ENCODE results near the gene WDR12.
"Not testable (repeated sequence)": the region's sequence is repeated elsewhere in the genome, so short reads cannot be mapped to it uniquely, and the experiment has no call there.

WDR12 gene

DNA sequence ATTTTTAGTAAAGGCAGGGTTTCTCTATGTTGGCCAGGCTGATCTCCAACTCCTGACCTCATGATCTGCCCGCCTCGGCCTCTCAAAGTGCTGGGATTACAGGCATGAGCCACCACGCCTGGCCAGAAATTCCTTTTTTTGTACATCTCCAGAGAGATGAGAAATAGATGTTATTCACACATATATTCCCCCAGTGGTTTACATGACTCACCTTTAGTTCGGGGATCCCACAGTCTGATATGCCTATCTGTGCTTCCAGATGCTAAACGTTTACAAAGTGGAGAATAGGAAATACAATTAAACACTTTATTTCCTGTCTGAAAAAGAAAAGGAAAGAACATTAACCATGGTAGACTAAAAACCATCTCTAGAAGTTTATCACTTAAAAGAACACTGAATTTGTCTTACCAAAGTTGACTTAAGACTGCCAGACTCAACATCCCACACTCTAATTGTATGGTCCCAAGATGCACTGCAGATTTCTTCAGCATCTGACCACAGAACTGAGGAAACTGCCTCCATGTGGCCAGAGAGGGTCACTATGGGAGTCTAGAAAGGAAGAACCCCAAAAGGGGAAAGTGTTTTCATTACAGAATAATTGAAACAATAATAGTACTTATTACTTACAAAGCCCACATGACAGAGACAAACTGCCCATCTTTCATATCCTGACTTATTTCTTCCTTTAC lies 27.3 kb downstream of the WDR12 start:
- no peak for DNase-seq (ENCODE audit: low read depth in 2 of 2)

DNA sequence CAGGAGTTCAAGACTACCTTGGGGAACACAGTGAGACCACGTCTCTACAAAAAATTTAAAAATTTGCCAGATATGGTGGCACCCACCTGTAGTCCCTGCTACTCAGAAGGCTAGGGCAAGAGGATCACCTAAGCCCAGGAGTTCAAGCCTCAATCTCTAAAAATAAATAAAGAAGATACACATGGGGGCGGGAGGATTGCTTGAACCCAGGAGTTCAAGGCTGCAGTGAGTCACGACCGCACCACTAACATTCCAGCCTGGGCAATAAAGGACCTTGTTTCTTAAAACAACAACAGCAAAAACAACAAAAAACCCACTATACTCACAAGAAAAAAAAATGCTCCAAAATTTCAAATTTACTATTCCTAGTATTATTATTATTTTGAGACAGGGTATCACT lies 29.9 kb downstream of the WDR12 start:
- DNase-seq (ENCODE audit: low read depth in 2 of 2): no peak

DNA sequence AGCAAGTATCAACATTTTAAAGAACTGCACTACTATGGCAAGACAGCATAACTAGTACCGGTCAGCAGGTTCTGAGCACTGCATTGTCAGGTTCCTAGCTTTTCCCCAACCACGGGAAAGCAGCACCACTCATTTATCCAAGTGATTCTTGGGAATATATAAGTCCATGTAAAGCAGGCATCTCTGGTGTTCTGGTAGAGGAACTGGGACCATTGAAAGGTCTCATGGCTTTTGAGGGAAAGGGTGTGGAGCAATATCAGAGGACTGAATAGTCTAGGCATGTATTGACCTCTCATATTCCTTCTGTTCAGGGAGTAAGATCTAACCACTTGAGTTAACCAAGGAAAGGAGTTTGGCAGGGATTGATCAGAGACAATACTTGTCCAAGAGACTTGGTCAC lies 33.8 kb downstream of the WDR12 start:
- DNase-seq (ENCODE audit: low read depth in 2 of 2): no peak

DNA sequence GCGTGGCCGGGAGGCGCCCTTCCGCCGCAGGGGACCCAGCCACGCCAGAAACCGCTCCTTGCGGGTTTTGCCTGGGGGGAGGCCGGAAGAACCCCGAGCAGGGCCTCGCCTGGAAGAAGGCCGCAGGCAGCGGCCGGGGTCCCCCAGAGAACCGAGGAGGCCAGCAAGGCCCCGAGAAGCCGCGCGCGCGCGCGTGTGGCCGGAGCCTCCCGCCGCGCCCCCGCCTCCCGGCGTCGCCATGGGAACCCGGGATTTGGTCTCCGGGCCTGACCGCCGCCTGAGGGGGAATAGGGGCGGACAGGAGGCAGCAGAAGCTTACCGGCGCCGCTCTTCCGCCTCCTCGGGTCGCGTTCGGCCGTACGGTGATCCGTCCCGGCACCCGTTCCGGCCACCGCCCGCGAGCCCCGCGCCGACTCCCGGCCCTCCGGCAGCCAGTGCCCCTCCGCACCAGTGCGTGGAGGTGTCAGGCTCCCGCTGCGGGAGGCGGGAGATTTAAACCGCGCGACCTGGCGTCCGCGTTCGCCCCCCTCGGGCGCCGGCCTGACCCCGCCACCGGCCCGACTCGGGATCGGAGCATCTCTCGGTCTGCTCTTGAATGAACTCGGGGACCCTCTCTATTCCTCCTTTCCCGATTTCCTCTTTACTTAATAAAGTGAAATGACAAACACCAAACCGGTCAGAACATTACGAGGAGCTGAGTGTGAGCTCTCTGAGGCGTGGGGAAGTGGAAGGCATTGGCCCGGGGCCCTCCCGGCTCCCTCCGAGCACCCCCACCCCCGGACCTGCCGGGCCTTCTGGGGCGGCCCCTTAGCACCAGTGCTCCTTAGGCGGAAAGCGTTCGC lies 40.0 kb downstream of the WDR12 start, which contains the start of gene ICA1L:
Gene ICA1L (minus strand): TSS at position 467 of the 842 bp plus-strand sequence. CDS start 42,757 bp downstream, outside the sequence.
- peak; percentile 2 to 17 for DNase-seq (ENCODE audit: low read depth in 2 of 2)

DNA sequence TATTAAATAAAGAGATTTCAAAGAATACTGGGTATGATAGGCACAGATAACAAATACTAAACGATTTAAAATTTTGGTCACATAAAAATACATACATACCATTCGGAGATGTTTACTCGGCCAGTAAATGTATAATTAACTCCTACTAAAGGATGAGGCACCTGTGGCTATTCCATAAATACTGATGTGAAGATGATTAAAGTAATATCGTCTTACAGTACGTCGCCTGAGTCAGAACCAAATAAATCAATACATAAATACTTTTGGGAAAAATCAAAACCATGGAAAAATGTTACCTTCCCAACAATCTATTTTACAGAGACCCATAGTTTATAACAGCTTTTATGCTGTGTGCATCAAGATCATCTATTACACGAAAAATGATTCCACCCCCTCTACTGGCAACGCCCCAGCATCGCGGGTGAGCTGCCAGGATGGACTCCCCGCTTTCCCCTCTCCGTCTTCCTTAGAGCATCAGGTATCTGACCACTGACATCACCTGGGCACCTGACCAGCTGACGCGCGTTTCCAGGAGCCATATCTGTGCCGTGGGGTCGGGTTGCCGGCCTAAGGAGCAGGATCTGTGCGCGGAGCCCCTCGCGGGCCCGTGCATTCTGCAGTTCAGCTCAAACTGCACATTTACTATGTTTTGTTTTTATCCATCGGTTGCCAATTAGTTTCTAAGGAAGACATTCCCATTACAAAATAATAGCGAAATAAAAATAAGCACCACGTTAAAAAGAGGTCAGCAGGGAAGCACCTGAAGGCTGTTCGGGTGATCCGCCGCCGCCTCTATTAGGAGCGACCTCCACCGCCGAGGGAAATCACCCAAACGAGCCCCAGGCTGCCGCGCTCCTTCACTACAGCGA lies 40.8 kb downstream of the WDR12 start:
- peak; percentile 19 to 28 for DNase-seq (ENCODE audit: low read depth in 2 of 2)

DNA sequence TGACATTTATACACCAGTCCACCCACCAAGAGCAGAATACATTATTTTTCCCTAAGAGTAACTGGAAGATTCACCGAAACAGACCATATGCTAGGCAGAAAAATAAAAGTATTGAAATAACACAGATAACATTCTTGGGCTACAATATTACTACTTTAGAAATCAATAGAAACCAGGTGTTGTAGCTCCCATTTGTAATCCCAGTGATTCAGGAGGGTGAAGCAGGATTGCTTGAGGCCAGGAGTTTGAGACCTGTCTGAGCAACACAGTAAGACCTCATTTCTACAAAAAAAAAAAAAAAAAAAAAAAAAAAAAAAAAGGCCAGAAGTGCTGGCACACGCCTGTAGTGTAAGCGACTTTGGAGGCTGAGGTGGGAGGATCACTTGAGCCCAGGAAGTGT lies 49.5 kb downstream of the WDR12 start:
- DNase-seq (ENCODE audit: low read depth in 2 of 2): no peak

DNA sequence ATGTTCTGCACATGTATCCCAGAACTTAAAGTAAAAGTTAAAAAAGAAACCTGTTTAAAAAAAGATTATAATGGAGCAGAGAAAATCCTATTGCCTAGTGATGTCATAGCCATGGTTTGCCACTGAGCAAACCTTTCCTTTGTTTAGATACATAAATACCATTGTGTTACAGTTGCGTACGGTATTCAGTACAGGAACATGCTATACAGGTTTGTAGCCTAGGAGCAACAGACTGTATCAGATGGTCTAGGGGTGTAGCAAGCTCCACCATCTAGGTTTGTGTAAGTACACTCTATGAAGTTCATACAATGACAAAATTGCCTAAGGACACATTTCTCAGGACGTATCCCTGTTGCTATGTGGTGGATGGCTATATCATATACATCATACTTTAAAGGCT lies 52.9 kb downstream of the WDR12 start:
- no peak for DNase-seq (ENCODE audit: low read depth in 2 of 2)

DNA sequence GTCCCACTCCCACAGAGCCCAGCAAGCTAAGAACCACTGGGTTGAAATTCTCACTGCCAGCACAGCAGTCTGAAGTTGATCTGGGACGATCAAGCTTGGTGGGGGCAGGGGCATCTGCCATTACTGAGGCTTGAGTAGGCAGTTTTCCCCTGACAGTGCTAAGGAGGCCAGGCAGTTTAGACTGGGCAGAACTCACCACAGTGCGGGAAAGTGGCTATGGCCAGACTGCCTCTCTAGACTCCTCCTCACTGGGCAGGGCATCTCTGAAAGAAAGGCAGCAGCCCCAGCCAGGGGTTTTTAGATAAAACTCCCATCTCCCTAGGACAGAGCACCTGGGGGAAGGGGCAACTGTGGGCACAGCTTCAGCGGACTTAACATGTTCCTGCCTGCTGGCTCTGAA lies 62.1 kb downstream of the WDR12 start:
- DNase-seq (ENCODE audit: low read depth in 2 of 2): not testable (repeated sequence)

DNA sequence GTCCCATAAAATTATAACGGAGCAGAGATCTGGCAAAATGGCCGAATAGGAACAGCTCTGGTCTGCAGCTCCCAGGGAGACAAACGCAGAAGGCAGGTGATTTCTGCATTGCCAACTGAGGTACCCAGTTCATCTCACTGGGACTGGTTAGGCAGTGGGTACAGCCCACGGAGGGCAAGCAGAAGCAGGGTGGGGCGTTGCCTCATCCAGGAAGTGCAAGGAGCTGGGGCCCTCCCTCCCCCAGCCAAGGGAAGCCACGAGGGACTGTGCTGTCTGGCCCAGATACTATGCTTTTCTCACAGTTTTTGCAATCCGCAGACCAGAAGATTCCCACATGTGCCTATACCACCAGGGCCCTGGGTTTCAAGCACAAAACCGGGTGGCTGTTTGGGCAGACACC lies 62.7 kb downstream of the WDR12 start:
- DNase-seq (ENCODE audit: low read depth in 2 of 2): no peak

DNA sequence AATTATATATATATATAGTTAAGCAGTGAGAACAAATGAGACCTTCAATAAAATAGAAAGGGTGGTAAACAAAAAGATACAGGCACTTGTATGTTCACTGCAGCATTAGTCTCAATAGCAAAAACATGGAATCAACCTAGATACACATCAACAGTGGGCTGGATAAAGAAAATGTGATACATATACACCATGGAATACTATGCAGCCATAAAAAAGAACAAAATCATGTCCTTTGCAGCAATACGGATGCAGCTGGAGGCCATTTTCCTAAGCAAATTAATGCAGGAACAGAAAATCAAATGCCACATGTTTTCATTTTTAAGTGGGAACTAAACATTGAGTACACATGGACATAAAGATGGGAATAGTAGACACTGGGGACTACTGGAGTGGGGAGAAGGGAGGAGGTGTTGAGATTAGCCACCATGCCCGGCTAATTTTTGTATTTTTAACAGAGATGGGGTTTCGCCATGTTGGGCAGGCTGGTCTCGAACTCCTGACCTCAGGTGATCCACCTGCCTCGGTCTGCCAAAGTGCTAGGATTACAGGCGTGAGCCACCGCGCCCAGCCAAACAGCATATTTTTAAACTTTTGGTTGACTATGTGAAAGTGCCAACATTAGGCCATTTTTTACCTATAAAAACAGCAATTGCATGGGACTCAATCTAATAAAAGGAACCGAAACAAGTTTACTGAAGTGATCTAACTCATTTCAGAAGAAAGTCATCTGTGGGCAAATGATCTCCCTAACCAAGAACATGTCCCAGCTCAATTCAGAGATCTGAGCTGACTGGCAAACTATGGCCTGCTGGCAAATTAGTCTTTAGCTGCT lies 63.6 kb downstream of the WDR12 start:
- no peak for DNase-seq (ENCODE audit: low read depth in 2 of 2)

DNA sequence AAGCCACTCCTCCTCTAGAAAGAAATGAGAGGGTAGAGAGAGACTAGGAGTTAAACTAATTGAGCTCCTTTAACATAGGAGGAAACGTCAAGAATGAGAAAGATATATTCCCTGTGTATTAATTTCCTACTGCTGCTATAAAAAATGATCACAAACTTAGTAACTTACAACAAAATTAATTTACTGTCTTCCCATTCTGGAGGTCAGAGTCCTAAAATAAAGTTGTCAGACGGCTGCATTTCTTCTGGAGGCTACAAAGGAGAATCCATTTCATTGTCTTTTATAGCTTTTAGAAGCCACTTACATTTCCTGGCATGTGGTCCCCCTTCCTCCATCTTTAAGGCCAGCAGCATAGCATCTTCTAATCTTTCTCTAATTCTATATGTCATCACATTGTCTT lies 66.8 kb downstream of the WDR12 start:
- DNase-seq (ENCODE audit: low read depth in 2 of 2): no peak

DNA sequence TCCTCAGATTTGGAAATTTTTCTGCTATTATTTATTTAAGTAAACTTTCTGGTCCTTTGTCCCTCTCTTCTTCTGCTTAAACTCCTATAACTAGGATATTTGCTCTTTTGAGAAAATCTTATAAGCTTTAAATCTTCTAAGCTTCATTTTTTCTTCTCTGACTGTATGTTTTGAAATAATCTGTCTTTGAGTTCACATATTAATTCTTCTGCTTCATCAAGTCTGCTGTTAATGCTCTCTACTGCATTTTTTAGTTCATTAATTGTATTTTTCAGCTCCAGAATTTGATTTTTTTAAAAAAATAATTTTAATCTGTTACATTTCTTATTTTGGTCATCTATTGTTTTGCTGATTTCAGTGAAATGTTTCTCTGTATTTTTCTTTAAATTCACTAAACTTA lies 68.8 kb downstream of the WDR12 start:
- no peak for DNase-seq (ENCODE audit: low read depth in 2 of 2)

DNA sequence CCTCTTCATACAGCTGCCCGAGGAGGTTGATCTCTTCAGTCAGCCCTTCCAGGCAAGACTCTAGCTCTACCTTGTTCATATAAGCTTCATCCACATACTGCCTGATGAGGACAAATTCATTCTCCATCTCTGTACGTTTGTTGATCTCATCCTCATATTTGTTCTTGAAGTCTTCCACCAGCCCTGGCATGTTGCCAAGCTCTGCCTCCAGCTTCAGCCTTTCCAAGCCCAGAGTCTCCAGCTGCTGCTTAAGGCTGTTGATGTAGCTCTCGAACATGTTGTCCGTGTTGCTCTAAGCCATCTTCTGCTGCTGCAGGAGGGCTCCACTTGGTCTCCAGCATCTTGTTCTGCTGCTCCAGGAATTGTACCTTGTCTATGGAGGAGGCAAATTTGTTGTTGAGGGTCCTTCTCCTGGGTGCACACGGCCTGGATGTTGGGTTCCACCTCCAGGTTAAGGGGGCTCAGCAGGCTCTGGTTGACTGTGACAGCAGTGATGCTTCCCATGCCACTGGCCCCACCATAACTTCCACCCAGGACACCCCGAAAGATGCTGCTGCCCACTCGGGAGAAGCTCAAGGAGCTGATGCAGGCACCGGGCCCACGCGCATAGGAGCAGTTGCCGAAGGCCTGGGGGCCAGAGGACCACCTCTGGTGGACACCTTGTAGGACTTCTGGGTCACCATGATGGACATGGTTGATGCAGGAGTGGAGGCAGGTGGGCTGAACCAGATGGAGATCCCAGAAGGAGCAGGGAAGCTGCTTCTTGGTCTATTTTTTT lies 70.2 kb downstream of the WDR12 start:
- no peak for DNase-seq (ENCODE audit: low read depth in 2 of 2)

DNA sequence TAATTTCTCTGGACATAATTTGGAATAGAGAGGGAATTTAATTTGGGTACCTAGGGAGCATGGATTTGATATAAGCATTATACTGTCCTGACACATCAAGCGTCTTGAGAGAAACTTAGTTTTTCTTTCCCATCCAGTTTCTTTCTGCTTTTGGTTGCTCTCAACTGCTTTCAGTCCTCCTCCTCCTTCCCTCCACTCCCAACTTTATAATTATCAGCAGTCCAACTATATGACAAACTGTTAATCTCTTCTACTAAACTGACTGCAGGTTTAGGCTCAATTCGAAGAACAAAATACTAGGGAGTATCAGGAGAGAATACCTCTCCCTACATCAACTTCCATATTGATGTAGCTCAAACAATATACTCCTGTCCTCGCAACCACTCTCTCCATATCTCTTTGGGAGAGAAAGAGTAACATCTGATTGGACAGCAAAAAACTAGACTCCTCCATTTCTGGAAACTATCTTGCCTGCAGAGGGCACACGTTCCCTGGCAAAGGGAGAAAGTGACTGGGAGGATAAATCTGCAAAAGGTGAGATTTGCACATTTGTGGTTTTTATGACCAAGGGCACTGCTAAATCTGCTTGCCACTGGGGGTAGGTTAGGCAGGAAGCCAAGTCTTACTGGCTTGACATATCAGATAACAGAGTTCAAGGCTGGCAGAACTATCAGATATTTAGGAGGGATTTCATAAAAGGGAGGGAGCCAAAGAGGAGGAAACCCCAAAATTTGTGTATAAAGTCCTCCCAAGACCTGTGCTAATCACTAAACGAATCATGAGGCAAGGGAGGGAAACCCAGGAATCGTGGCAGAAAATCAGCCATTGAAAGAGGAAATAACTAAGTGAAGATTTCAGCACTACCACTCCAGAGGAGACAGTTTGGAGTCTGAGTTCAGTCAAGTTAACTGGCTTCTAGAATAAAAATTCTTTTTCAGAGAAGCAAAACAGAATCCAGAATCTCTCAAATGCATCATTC lies 79.9 kb downstream of the WDR12 start:
- DNase-seq (ENCODE audit: low read depth in 2 of 2): peak in 1 of 2 donors; percentile 4

DNA sequence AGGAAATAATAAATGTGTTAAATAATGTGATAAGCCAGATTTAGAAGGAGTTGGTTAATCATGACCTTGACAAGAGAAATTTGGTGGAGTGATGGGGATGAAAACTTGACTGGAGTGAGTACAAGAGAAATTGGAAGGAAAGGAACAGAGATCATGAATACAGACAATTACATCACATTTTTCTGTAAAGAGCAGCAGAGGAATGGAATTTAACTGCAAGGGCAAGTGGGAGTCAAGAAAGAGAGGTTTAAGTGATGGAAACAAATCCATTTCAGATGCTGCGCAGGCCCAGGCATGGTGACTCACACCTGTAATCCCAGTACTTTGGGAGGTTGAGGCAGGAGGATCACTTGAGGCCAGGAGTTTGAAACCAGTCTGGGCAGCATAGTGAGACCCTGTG lies 86.6 kb downstream of the WDR12 start:
- DNase-seq (ENCODE audit: low read depth in 2 of 2): no peak
